BJ (cell line): ENCODE measurements around the gene ARL15. TPM values are rescaled to one million over a fixed set of nuclear protein-coding genes. Genes with fewer than 3 reads are reported as not detected.

ENCODE experiments used
- CTCF ChIA-PET: fragments of 350-600 bp; formaldehyde crosslinking; extraction: SDS; loops from one replicate; lab custom pipeline; 2021; ENCODE audit warnings: antibody characterized with exemption, inconsistent platforms; lab: Yijun Ruan, JAX
- POLR2A ChIA-PET: fragments of 300-600 bp; sonication (Branson Sonifier 250); formaldehyde crosslinking; extraction: SDS; loops from one replicate; lab custom pipeline; 2021; ENCODE audit warnings: antibody characterized with exemption; lab: Charles Lee
- DNase-seq: peaks from one replicate; pipeline ENCODE4 v3.0.0-alpha.2; 2011; ENCODE audit warnings: low read depth
- H3K27me3 ChIP-seq: 2 replicates; pipeline ENCODE4 v1.6.0; 2011; ENCODE audit warnings: low read length; ENCODE audit not compliant: control insufficient read depth, insufficient read depth
- H3K36me3 ChIP-seq: 2 replicates; pipeline ENCODE4 v1.5.1; 2011; ENCODE audit warnings: low read length; ENCODE audit not compliant: control insufficient read depth, insufficient read depth
- H3K4me3 ChIP-seq: 2 replicates; pipeline ENCODE4 v1.5.1; 2011; ENCODE audit warnings: low read depth, mild to moderate bottlenecking, control low read depth, low read length
- polyA plus RNA-seq: library from polyadenylated mRNA; depleted of rRNA; stranded (reverse); fragments of >200 nt; gene quantifications from 2 replicates; pipeline ENCODE4 v1.2.3, GENCODE V29; 2011
- TF ChIP-seq, protein P1 (sequence below): IDR thresholded peaks from 2 replicates; pipeline ENCODE4 v1.5.1; 2011; ENCODE audit warnings: low read depth, mild to moderate bottlenecking, control low read depth, inconsistent platforms, low read length, moderate library complexity; ENCODE audit not compliant: insufficient read depth

Gene ARL15
- polyA plus RNA-seq, 1 experiment, result 11.9 TPM

DNA sequence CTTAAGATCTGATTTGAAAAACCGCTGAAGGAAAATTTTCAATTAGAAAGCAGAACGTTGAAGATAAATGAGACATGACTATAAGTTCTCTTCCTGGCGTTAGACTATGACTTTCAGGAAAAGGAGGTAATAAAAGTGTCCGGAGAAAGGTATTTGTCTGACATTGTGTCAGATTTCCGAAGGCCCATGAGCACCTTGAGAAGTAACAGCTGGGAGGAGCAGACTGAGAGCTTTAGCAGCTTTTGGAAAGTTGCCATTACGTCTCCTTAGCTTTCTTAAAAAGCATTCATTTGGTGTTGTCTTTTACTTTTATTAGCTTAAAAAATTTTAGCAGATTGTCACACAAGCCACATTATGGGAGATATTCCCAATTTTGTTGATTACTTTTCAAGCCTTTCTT is 386.4 kb downstream of the ARL15 start:
- H3K36me3 ChIP-seq, result no peaks in the 10 kb centered on the region
- TF ChIP-seq, protein P1, sequence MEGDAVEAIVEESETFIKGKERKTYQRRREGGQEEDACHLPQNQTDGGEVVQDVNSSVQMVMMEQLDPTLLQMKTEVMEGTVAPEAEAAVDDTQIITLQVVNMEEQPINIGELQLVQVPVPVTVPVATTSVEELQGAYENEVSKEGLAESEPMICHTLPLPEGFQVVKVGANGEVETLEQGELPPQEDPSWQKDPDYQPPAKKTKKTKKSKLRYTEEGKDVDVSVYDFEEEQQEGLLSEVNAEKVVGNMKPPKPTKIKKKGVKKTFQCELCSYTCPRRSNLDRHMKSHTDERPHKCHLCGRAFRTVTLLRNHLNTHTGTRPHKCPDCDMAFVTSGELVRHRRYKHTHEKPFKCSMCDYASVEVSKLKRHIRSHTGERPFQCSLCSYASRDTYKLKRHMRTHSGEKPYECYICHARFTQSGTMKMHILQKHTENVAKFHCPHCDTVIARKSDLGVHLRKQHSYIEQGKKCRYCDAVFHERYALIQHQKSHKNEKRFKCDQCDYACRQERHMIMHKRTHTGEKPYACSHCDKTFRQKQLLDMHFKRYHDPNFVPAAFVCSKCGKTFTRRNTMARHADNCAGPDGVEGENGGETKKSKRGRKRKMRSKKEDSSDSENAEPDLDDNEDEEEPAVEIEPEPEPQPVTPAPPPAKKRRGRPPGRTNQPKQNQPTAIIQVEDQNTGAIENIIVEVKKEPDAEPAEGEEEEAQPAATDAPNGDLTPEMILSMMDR, result no peak
- DNase-seq, result no peak
- H3K4me3 ChIP-seq, result no peak overlapping the region
- ChIA-PET CTCF (interaction anchor here (1.0 kb wide), 1 partner anchor 21 kb away, joined by 3 read pairs; no protein-coding TSS in a partner anchor), POLR2A (no interaction called here)
- no peaks in the 10 kb centered on the region for H3K27me3 ChIP-seq

DNA sequence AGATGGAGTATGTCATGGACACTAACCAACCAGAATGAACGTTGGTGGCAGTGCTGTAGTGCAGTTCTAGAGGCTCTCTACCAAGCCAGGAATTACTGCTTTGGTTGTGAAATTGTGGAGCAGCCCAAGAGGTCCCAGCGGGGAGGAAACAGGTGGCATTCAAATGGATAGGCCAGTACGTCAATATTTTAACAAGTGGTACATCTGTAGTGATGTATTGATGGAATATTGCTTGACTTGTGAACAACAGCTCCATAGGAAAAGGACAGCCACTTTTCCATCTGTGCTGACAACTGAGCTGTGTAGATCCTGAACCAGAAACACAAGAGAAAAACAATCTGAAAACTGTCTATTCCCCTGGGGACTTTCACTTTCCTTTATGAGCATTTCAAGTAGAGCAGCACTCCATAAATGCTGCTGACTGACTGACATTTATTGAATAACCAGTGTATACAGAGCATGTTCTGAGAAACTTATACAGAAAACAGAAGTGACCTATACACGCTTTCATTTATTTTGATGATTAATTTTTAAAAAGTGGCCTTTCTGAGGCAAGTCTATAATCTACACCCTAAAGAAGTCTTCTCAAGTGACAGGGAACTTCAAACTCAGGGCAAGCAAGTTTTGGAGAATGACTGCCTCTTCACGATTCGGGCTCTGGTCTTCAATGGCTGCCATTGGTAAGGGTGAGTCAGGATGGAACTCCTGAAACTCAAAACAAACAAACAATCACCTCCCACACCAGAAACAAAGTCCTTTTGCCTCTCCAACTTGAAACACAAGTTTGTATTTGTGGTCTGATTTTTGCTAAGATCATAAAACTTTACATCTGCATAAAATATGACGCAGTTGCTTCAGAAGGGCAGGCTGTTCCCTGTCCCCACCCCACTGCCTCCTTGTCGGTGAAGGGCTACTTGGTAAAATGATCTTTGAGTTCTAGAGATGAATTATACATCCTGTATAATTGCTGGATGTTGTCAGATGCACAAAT is 387.6 kb downstream of the ARL15 start:
- Histone ChIP-seq H3K4me3 (no peak overlapping the region), H3K36me3 (no peaks in the 10 kb centered on the region), H3K27me3 (no peaks in the 10 kb centered on the region)
- no peak for DNase-seq
- CTCF ChIA-PET, result no interaction called here
- TF ChIP-seq, protein P1, result no peak
- POLR2A ChIA-PET, result no interaction called here

DNA sequence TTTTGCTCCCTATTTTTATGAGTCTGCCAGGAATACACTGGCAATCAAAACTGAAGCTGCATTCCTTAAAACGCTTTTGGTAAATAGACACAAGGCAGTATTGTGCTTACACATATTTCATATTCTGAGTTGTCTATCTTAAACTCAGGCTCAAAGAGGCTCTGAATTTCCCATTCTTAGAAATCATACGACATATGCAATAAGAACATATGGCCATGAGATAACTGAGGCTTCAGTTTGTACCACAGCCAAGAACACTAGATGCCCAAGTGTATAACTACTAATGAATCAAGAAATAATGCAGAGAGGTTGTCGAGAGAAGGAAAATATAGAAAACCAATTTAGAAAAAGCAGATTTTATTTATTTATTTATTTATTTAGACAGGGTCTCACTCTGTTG is 392.5 kb downstream of the ARL15 start:
- CTCF ChIA-PET, result interaction anchor here (1.0 to 1.7 kb wide), 6 partner anchors 10 to 298 kb away, joined by 3 to 4 read pairs (median 4); no protein-coding TSS in a partner anchor
- TF ChIP-seq, protein P1, result no peak

DNA sequence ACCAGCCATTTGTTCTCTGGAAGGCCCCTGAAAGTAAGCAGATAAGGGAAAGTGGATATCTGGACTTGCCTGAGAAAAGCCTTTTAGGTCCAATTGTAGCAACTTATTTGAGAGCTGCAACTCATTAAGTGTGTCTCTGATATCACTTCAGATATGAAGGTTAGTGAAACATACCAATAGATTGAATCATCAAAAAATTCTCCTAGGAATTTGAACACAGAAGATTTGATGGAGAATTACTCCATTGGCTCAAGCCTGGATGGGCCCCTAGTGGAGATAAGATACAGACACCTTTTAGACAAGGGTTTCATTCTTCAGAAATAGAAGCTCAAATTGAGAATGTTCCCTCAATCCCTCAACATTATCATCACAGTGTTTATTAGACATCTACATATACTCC is 393.3 kb downstream of the ARL15 start:
- ChIA-PET CTCF (interaction anchor here (0.5 to 1.7 kb wide), 11 partner anchors 10 to 298 kb away, joined by 3 to 4 read pairs (median 3); no protein-coding TSS in a partner anchor), POLR2A (no interaction called here)
- no peak for DNase-seq

More for the DNA sequence above, 392.5 kb downstream of the ARL15 start:
- Histone ChIP-seq H3K36me3 (no peaks in the 10 kb centered on the region), H3K4me3 (no peak overlapping the region), H3K27me3 (no peaks in the 10 kb centered on the region)
- no peak for DNase-seq
- POLR2A ChIA-PET, result no interaction called here

DNA sequence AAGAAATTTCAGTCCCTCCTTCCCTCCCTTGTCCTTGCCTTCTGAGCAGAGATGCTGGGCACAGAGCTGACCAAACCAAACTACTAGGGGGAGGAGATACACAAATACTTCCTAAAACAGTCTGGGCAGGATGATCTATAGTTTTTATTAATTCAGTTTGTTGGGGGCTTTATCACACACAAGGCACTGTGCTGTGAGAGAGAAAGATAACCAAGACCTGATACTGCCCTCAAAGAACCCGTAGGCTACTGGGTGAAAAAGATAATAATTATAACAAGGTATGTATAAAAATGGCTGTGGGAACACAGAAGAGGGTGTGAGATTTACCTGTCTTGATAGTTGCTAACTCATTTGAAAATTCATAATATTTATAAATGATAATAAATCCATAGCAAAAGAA is 395.3 kb downstream of the ARL15 start:
- H3K36me3 ChIP-seq, result no peaks in the 10 kb centered on the region
- H3K27me3 ChIP-seq, result no peaks in the 10 kb centered on the region
- DNase-seq, result no peak
- ChIA-PET POLR2A (no interaction called here), CTCF (no interaction called here)
- no peak overlapping the region for H3K4me3 ChIP-seq
- TF ChIP-seq, protein P1, result no peak

More for the DNA sequence above, 393.3 kb downstream of the ARL15 start:
- Histone ChIP-seq H3K4me3 (no peak overlapping the region), H3K36me3 (no peaks in the 10 kb centered on the region), H3K27me3 (no peaks in the 10 kb centered on the region)
- TF ChIP-seq, protein P1, result peak; percentile 68
